HG02840 (cell line): ENCODE results near the gene MRPL34.
"Not testable (repeated sequence)": the region's sequence is repeated elsewhere in the genome, so short reads cannot be mapped to it uniquely, and the experiment has no call there.

Experiments used
- ATAC-seq: cut with Tn5 transposase; IDR thresholded peaks from one replicate; pipeline ENCODE4 v1.9.1; 2021; ENCODE audit warnings: mild to moderate bottlenecking, moderate library complexity, moderate number of reproducible peaks; ENCODE audit not compliant: unreplicated experiment, low FRiP score

The MRPL34 gene

GRCh38 chr19:17283504-17283996, 22.1 kb upstream of the MRPL34 start:
- no peak for ATAC-seq

GRCh38 chr19:17285415-17286135, 20.1 kb upstream of the MRPL34 start:
- no peak for ATAC-seq

GRCh38 chr19:17286263-17286662, 19.4 kb upstream of the MRPL34 start:
- ATAC-seq = no peak

GRCh38 chr19:17286752-17287151, 18.9 kb upstream of the MRPL34 start:
- ATAC-seq = no peak

- ATAC-seq = no peak
Observed at GRCh38 chr19:17289489-17289888, 16.2 kb upstream of the MRPL34 start.

GRCh38 chr19:17292301-17293074, 13.2 kb upstream of the MRPL34 start:
- ATAC-seq = peak; percentile 66

GRCh38 chr19:17293605-17294004, 12.1 kb upstream of the MRPL34 start:
- ATAC-seq = no peak

GRCh38 chr19:17294051-17294891, 11.4 kb upstream of the MRPL34 start:
- no peak for ATAC-seq

- not testable (repeated sequence) for ATAC-seq
Observed at GRCh38 chr19:17295551-17295950, 10.1 kb upstream of the MRPL34 start.

- no peak for ATAC-seq
Observed at GRCh38 chr19:17296273-17296672, 9.4 kb upstream of the MRPL34 start.

GRCh38 chr19:17296976-17297375, 8.7 kb upstream of the MRPL34 start:
- ATAC-seq = no peak

GRCh38 chr19:17300992-17301619, 4.6 kb upstream of the MRPL34 start:
- ATAC-seq = no peak

- no peak for ATAC-seq
Observed at GRCh38 chr19:17302391-17303166, 3.1 kb upstream of the MRPL34 start.

- peak; percentile 48 for ATAC-seq
Observed at GRCh38 chr19:17303167-17303939, 2.3 kb upstream of the MRPL34 start, which contains the start of gene ABHD8. TSS of gene ABHD8 (minus strand) at chr19:17303425. CDS start at chr19:17301616, 1,809 bp downstream.

GRCh38 chr19:17303940-17304267, 1.8 kb upstream of the MRPL34 start:
- ATAC-seq = no peak

GRCh38 chr19:17304386-17305215, 1.1 kb upstream of the MRPL34 start:
- no peak for ATAC-seq

- ATAC-seq = no peak
Observed at GRCh38 chr19:17305216-17305516, 506 bp upstream of the MRPL34 start.

- ATAC-seq = no peak
Observed at GRCh38 chr19:17306285-17306714, 628 bp downstream of the MRPL34 start.
